ENCODE data around the gene CST2.
"Not testable (repeated sequence)": the region's sequence is repeated elsewhere in the genome, so short reads cannot be mapped to it uniquely, and the experiment has no call there.

The CST2 gene

DNA sequence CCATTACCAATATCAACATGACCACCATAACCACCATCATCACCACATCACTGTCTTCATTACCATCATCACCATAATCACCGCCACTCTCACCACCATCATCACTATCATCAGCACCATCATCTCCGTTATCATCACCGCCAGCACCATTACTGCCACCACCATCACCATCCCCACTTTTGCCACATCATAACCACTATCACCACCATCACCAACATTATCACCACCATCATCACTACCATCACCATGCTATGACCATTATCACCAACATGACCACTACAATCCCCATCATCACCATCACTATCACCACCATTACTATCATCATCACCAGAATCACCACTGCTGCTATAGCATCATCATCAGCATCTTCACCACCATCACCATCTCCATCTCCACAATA is 25.7 kb downstream of the CST2 start:
- no peak for DNase-seq

DNA sequence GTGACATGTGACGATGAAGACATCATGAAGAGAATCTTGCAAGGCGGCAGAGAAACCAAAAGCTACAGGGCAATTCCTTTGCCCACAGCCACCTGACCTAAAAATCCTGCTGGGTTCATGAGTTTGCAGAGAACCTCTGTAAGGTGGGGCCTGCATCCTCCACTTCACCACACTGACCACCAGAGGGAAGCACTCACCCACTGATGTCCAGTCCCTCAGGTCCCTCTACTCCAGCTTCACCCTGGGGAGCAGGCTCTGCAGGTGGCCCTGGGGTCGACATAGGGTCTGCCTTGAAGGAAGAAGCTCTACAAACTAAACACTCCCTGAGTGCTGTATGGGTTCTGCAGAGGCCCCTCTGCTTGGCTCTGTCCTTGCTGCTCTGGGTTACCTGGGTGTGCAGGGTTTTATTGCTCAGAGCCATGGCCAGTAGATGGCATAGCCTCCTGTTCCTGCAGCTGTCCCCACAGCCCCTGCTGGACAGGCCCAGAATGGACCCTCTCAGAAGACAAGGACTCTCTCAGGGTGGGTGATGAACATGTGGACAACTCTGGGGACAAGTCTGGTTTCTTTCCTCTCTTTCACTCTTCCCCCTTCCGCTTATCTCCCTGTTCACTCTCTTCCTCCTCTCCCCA is 27.2 kb downstream of the CST2 start:
- not testable (repeated sequence) for DNase-seq

DNA sequence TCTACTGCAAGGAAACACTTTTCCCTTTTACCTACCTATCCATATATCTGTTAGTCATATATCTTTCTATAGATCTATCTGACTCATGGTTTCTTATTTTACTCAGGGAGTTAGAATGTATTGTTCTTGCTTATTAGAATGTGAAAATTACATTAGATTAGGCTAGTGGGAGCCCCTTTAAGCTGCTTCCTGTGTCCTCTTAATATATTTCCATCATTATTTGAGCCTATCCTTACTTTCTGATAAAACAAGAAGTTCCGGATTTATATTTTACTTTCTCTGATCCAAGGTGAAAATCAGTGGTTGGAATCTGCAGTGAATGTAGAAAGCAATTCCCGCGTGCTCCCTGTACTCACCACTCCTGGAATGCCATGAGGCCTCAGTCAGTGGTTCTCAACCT is 31.0 kb downstream of the CST2 start:
- no peak for DNase-seq

DNA sequence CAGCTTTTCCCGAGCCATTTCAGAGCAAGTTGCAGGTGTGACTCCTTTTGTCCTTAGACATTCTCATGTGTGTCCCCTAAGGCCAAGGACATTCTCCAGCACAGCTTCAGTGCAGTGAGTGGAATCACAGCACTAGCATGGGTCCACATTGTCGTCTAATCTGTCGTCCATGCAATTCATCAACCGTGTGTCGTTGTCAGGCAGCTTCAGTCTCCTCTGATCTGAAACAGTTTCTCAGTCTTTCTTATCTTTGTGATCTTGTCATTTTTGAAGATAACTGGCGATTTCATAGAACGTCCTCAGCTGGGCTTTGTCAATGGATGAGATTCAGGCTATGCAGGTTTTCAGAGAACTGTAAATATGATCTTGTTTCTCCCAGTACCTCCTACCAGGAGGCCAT is 31.7 kb downstream of the CST2 start:
- no peak for DNase-seq

DNA sequence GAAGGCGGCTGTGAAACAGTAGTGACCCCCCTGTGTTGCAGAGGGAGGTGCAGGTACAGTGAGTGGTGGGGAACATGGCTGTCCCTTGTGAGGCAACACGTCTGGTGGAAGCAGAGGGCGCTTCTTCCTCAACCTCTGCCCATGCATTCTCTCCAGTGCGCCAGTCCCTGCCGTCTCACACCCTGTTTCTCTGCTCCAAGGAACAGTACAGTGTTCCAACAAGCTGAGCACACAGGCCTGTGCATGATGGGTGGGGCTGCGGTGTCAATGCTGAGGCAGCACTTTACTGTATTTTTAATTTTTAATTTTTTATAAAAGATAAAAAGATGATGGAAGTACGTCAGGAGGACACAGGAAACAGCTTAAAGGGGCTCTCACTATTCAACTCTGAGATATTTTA is 32.5 kb downstream of the CST2 start:
- no peak for DNase-seq

DNA sequence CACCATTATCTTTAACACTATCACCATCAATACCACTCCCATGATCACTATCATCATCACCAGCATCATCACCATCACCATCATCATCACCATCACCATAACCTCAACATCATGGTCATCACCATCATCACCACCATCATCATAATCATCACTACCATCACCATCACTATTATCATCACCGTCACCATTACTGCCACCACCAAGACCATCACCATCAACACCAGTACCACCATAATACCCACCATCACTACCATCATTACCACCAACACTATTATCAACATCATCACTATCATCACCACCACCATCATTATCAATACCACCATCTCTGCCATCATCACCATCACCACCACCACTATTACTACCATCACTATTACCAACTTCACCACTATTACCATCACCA is 43.1 kb downstream of the CST2 start:
- no peak for DNase-seq

DNA sequence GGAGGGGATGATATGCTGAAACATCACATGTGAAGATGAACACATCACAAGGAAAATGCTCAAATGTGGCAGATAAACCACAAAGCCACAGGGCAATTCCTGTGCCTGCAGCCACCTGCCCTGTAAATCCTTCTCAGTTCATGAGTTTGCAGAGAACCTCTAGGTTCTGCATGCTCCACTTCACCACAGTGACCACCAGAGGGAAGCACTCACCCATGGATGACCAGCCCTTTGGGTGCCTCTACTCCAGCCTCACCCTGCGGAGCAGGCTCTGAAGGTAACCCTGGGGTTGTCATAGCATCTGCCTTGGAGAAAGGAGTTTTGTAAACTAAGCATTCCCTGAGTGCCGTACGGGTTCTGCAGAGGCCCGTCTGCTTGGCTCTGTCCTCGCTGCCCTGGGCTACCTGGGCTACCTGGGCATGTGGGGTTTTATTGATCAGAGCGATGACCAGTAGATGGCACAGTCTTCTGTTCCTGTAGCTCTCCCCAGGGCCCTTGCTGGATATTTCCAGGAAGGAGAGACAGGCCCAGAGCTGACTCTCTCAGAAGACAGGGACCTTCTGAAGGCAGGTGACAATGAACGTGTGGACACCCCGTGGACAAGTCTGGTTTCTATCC is 44.1 kb downstream of the CST2 start:
- DNase-seq: no peak

DNA sequence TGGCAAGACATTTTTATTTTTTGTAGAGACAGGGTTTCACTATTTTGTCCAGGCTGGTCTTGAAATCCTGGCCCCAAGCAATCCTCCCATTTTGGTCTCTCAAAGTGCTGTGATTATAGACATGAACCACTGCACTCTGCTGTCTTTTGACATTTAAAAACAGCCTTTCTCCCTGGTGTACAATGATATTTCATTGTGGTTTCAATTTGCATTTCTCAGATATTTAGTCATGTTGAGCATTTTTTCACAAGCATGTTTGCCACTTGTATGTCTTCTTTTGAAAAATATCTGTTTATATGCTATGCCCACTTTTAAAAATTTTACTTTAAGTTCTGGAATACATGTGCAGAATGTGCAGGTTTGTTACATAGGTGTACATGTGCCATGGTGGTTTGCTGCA is 47.9 kb downstream of the CST2 start:
- DNase-seq: not testable (repeated sequence)

DNA sequence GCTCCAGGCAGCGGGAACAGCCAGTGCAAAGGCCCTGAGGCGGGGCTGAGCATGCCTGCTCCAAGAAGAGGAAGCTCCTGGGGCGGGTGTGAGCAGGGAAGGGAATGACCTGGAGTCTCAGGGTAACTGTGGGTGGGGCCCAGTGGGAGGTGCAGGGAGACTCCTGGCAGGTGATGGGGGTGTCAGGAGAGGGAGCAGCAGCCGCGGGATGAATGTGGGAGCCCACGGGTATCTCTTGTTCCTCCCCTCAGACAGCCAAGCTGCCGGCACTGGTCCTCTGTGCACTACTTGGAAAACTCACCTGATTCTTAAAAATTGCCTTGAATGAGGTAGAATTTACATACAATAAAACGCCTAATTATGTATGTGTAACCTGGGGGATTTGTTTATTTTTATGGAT is 49.1 kb downstream of the CST2 start:
- not testable (repeated sequence) for DNase-seq

DNA sequence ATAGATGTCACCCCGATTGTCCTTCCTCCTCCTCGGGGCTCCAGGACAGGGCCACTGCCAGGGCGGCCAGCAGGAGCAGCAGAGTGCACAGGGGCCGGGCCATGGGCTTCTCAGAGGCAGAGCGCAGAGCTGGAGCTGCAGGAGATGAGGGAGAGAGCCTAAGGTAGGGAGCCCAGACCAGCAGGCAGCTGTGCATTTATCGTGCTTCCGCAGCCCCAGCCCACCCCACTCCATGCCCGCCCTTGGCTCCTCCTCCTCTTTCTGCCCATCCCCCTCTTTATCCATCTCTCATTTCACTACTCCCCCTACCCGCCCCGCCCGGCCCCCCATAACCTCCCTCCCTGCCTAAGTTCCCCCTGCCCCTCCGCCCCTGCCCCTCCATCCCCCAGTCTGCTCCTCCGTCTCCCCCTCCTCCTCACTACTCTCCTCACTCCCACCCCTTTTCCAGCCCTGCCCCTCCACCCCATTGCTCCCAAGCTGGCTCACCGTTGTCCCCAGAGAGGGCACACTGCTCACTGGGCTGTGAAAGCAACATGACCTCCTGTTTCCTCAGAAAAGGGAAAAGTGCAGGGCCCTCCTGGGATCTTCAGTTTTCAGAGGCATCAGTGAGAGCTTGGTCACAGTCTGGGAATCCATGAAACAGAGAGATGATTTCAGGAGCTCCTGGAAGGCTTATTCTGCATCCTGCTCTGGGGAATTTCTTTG is 50.3 kb downstream of the CST2 start:
- no peak for DNase-seq

DNA sequence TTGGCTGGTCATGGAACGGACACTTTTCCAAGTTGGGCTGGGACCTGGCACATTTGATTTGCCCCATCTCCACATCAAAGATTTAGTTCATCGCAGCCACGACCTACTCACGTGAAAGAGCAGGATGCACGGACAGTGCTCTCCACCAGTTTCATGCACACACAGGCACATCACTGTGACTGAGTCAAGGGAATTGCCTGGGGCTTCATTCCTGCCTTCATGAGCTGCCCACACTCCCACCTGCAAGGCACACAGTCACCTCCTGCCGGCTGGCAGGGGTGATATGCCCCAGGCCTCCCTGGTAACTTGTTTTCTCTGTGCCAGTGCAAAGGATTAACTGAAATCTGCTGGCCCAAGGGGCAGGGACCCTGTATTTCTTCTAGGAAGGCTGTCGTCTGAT is 52.4 kb downstream of the CST2 start:
- no peak for DNase-seq

Data from NCI-H2081 (cell line).